NCI-H2081 (cell line): ENCODE measurements around the gene NSDHL.
A peak's percentile ranks its signal among the peaks of the same experiment; 100 is the strongest.
"Not testable (repeated sequence)": the region's sequence is repeated elsewhere in the genome, so short reads cannot be mapped to it uniquely, and the experiment has no call there.

Experiments
- DNase-seq, 2 experiments: peaks; one replicate each; lab custom pipeline; 2025; lab: John Stamatoyannopoulos, UW

The NSDHL gene

GRCh38 chrX:152895121-152895520 is 64.3 kb downstream of the NSDHL start:
- no peak for DNase-seq

- DNase-seq: no peak
These were observed 65.0 kb downstream of the NSDHL start for GRCh38 chrX:152895724-152896420.

GRCh38 chrX:152896450-152896849 is 65.6 kb downstream of the NSDHL start:
- DNase-seq: no peak

GRCh38 chrX:152897222-152898131 is 66.6 kb downstream of the NSDHL start, which contains the start of gene ZNF185:
Gene ZNF185, plus strand, starts transcription at chrX:152898067. Its CDS starts 16,423 bp downstream, at chrX:152914490.
- DNase-seq: no peak

GRCh38 chrX:152898442-152898841 is 67.6 kb downstream of the NSDHL start:
- DNase-seq: no peak

GRCh38 chrX:152899111-152899873 is 68.4 kb downstream of the NSDHL start:
- DNase-seq: no peak

- no peak for DNase-seq
These were observed 69.2 kb downstream of the NSDHL start for GRCh38 chrX:152899874-152900719.

GRCh38 chrX:152900937-152901445 is 70.1 kb downstream of the NSDHL start:
- DNase-seq: no peak

GRCh38 chrX:152901816-152902501 is 71.1 kb downstream of the NSDHL start:
- no peak for DNase-seq

- no peak for DNase-seq
These were observed 71.6 kb downstream of the NSDHL start for GRCh38 chrX:152902502-152902820.

- no peak for DNase-seq
These were observed 72.7 kb downstream of the NSDHL start for GRCh38 chrX:152903589-152903988.

GRCh38 chrX:152904151-152905080 is 73.6 kb downstream of the NSDHL start:
- peak; percentile 6 to 9 for DNase-seq

GRCh38 chrX:152905081-152905420 is 74.2 kb downstream of the NSDHL start:
- DNase-seq: no peak

GRCh38 chrX:152907084-152907651 is 76.3 kb downstream of the NSDHL start:
- DNase-seq: no peak

GRCh38 chrX:152908486-152908885 is 77.6 kb downstream of the NSDHL start:
- no peak for DNase-seq

- not testable (repeated sequence) for DNase-seq
These were observed 79.2 kb downstream of the NSDHL start for GRCh38 chrX:152910018-152910417.

- no peak for DNase-seq
These were observed 81.2 kb downstream of the NSDHL start for GRCh38 chrX:152912106-152912505.

GRCh38 chrX:152912641-152913040 is 81.8 kb downstream of the NSDHL start:
- DNase-seq: no peak

- no peak for DNase-seq
These were observed 82.5 kb downstream of the NSDHL start for GRCh38 chrX:152913346-152913745.
